A673 (cell line): ENCODE results near the gene ATXN2.

Source experiments
- EZH2 ChIP-seq: fragments of 200-600 bp; sonication (generic); IDR thresholded peaks from 2 replicates; pipeline ENCODE4 v1.6.1; 2017; ENCODE audit warnings: borderline replicate concordance, low read depth, mild to moderate bottlenecking, mixed read lengths, antibody characterized with exemption, low read length; ENCODE audit not compliant: poor library complexity, severe bottlenecking
- TF ChIP-seq, protein P1 (sequence below): fragments of 300-800, 200-600 bp; sonication (generic); conservative IDR thresholded peaks from 2 replicates; pipeline ENCODE4 v1.5.1; 2017; ENCODE audit warnings: low read depth, mild to moderate bottlenecking, antibody characterized with exemption, low read length, moderate library complexity, mixed read lengths

DNA sequence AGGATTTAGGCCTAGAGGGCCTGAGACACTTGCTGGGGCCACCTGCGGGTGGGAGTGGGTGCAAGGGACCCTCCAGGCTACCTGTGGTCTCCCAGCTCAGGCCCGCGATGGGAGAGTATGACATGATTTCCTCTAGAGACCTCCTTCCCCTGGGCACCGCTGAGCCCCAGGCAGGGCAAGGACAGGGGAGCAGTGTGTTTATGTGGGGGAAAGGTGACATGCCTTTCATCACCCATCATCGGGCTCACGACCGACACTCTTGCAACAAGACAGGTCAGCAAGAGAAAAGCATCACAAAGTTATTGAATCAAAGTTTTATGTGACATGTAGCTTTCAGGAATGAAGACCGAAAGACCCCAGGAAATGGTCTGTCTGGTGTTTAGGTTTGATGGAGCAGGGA lies 173.5 kb downstream of the ATXN2 start:
- TF ChIP-seq, protein P1, sequence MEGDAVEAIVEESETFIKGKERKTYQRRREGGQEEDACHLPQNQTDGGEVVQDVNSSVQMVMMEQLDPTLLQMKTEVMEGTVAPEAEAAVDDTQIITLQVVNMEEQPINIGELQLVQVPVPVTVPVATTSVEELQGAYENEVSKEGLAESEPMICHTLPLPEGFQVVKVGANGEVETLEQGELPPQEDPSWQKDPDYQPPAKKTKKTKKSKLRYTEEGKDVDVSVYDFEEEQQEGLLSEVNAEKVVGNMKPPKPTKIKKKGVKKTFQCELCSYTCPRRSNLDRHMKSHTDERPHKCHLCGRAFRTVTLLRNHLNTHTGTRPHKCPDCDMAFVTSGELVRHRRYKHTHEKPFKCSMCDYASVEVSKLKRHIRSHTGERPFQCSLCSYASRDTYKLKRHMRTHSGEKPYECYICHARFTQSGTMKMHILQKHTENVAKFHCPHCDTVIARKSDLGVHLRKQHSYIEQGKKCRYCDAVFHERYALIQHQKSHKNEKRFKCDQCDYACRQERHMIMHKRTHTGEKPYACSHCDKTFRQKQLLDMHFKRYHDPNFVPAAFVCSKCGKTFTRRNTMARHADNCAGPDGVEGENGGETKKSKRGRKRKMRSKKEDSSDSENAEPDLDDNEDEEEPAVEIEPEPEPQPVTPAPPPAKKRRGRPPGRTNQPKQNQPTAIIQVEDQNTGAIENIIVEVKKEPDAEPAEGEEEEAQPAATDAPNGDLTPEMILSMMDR, result no peak
- no peak for TF ChIP-seq EZH2
